Uterus (tissue), 4 donors: ENCODE data around the gene CHRND. TPM values are rescaled to one million over a fixed set of nuclear protein-coding genes. Genes with fewer than 3 reads are reported as not detected.
"Not testable (repeated sequence)": the region's sequence is repeated elsewhere in the genome, so short reads cannot be mapped to it uniquely, and the experiment has no call there.

Experiments
- DNase-seq, 2 donors: peaks; one replicate each; pipeline ENCODE4 v3.0.0-alpha.2; 2019 to 2020
- H3K27ac ChIP-seq, 2 donors: fragments of 200-600 bp; sonication (generic); 1 replicate in 1 of 2; 2 replicates in 1 of 2; pipeline ENCODE4 v1.5.1; 2016 to 2018
- H3K27me3 ChIP-seq, 2 donors: fragments of 200-600 bp; sonication (generic); one replicate each; pipeline ENCODE4 v1.5.1; 2018 to 2019; ENCODE audit warnings: control low read depth in 1 of 2
- H3K36me3 ChIP-seq, 2 donors: fragments of 200-600 bp; sonication (generic); one replicate each; pipeline ENCODE4 v1.5.1; 2019; ENCODE audit warnings: control low read depth in 1 of 2
- H3K4me1 ChIP-seq, 2 donors: fragments of 200-600 bp; sonication (generic); one replicate each; pipeline ENCODE4 v1.5.1; 2018 to 2019; ENCODE audit warnings: control low read depth in 1 of 2
- H3K4me3 ChIP-seq, 2 donors: fragments of 200-600 bp; sonication (generic); 1 replicate in 1 of 2; 2 replicates in 1 of 2; pipeline ENCODE4 v1.5.1; 2018 to 2019; ENCODE audit warnings: mild to moderate bottlenecking in 1 of 2
- H3K9me3 ChIP-seq, 2 donors: fragments of 200-600 bp; sonication (generic); one replicate each; pipeline ENCODE4 v1.5.1; 2019; ENCODE audit warnings: control low read depth in 1 of 2
- CTCF ChIP-seq, 4 experiments: fragments of 200-600 bp in 2 of 4; fragments of 450-650 bp in 2 of 4; sonication (generic) in 2 of 4; IDR thresholded peaks; one replicate each; pipeline ENCODE4 v1.5.1; 2016 to 2019; ENCODE audit warnings: antibody characterized with exemption in 4 of 4, mild to moderate bottlenecking in 2 of 4, moderate library complexity in 1 of 4
- POLR2A ChIP-seq, 2 donors: fragments of 450-650 bp; IDR thresholded peaks; one replicate each; pipeline ENCODE4 v1.6.1; 2016; ENCODE audit warnings: antibody characterized with exemption in 2 of 2, mild to moderate bottlenecking in 1 of 2, moderate library complexity in 1 of 2
- intact Hi-C: fragments of 100-400 bp; cut with DNase I; formaldehyde crosslinking; loops from one replicate; pipeline ENCODE4 v1.15.1; 2023; ENCODE audit warnings: low total_unique reads
- total RNA-seq, 4 donors: library from RNA; depleted of rRNA in 3 of 4; stranded (reverse); fragments of >200 nt in 3 of 4; gene quantifications; one replicate each; pipeline versions ENCODE4 v1.1.0 to v1.2.4, GENCODE V29; 2014 to 2023
- donor health status: DM: yes; HTN: yes; CAD: no.

The CHRND gene
- total RNA-seq, 4 donors from 2014 or later = not detected

DNA sequence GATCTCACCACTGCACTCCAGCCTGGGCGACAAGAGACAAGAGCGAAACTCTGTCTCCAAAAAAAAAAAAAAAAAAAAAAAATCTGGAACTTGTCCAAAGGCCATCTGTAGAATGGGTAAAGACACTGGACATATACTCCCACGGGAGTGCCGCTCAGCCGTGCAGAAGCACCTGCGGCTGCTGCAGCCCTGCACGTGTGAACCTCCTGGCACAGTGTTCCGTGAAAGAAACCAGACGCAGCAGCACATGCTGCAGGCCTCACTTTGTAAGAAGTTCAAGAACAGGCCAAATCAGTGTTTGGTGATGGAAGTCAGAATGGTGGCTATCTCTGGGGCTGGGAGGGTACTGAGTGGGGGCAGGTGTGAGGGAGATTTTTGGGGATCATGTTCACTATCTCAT, 6.5 kb downstream of the CHRND start:
- H3K36me3 ChIP-seq = no peaks in the 10 kb centered on the region
- no peaks in the 10 kb centered on the region for H3K27me3 ChIP-seq
- no peaks in the 10 kb centered on the region for H3K9me3 ChIP-seq
- intact Hi-C loops = no loop called here
- DNase-seq = no peak
- no peaks in the 10 kb centered on the region for H3K4me1 ChIP-seq
- no peak overlapping the region for H3K27ac ChIP-seq
- TF ChIP-seq POLR2A (IDR thresholded peaks at IDR 0.05) = no peak
- TF ChIP-seq CTCF (IDR thresholded peaks at IDR 0.05) = no peak
- H3K4me3 ChIP-seq = no peak overlapping the region

GRCh38 chr2:232532821-232533220, 6.9 kb downstream of the CHRND start:
- intact Hi-C loops, H3K9me3 ChIP-seq, H3K4me1 ChIP-seq, H3K27me3 ChIP-seq, DNase-seq, H3K27ac ChIP-seq, H3K36me3 ChIP-seq, H3K4me3 ChIP-seq: not testable (repeated sequence)

DNA sequence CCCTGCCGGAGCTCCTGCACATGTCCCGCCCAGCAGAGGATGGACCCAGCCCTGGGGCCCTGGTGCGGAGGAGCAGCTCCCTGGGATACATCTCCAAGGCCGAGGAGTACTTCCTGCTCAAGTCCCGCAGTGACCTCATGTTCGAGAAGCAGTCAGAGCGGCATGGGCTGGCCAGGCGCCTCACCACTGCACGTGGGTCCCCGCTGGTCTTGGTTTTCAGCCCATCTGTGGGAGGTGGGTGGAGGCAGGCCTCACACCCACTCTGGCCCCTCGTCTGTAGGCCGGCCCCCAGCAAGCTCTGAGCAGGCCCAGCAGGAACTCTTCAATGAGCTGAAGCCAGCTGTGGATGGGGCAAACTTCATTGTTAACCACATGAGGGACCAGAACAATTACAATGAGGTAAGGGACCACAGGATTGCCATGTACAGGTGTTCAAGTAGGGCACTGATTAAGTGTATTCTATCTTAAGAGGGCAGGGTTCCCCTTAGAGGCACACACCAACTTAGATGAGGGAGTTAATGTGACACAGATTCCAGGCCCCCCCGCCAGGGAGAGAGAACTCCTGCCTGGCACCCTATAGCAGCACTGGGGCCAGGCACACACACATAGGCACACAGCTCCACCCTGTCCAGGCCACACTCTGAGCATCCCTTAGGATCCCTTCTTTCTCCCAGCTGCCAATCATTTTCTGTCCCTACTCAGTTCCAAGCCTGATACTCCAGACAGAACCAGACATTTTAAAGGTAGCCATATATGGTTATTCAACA, 8.2 kb downstream of the CHRND start:
- intact Hi-C loops = no loop called here
- DNase-seq = no peak
- Histone ChIP-seq H3K9me3 (no peaks in the 10 kb centered on the region), H3K36me3 (no peaks in the 10 kb centered on the region), H3K27me3 (no peaks in the 10 kb centered on the region), H3K4me1 (no peaks in the 10 kb centered on the region), H3K4me3 (no peak overlapping the region), H3K27ac (no peak overlapping the region)
- no peak for TF ChIP-seq POLR2A (IDR thresholded peaks at IDR 0.05)
- TF ChIP-seq CTCF (IDR thresholded peaks at IDR 0.05) = no peak

DNA sequence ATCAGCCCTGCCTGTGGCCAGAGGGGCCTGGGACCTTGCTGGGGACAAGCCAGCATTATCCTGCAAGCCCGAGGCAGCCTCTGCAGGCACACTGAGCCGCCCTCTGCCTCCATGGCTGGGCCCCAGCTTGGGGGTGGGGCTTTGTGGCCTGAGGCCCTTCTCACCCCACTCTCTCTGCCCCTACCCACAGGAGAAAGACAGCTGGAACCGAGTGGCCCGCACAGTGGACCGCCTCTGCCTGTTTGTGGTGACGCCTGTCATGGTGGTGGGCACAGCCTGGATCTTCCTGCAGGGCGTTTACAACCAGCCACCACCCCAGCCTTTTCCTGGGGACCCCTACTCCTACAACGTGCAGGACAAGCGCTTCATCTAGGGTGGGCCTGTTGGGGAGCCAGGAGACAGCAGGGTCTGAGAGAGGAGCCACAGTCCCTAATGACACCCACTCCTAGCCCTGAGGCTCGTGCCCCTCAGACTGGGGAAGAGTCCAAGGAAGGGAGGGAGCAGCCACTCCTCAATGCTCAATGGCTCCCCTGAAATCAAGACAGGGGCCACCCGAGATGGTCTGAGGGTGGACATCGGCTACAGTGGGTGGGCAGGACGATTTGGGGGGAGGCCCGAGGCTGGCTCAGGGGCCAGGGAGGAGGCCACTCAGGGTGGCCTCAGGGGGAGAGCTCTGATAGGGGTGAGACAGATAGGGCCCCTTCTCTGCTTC, 9.1 kb downstream of the CHRND start:
- intact Hi-C loops = no loop called here
- H3K36me3 ChIP-seq = no peaks in the 10 kb centered on the region
- DNase-seq = no peak
- TF ChIP-seq CTCF (IDR thresholded peaks at IDR 0.05) (no peak), POLR2A (IDR thresholded peaks at IDR 0.05) (no peak)
- H3K4me1 ChIP-seq = no peaks in the 10 kb centered on the region
- H3K4me3 ChIP-seq = no peak overlapping the region
- H3K27ac ChIP-seq = no peak overlapping the region
- no peaks in the 10 kb centered on the region for H3K9me3 ChIP-seq
- H3K27me3 ChIP-seq = no peaks in the 10 kb centered on the region

- DNase-seq = no peak
- intact Hi-C loops = no loop called here
Observed at GRCh38 chr2:232535761-232536530, 10.0 kb downstream of the CHRND start.

More at GRCh38 chr2:232535761-232536530, 10.0 kb downstream of the CHRND start:
- TF ChIP-seq POLR2A (IDR thresholded peaks at IDR 0.05) (no peak), CTCF (IDR thresholded peaks at IDR 0.05) (no peak)
- Histone ChIP-seq H3K36me3 (no peaks in the 10 kb centered on the region), H3K27me3 (no peaks in the 10 kb centered on the region), H3K4me1 (no peaks in the 10 kb centered on the region), H3K4me3 (no peak overlapping the region), H3K27ac (no peak overlapping the region), H3K9me3 (no peaks in the 10 kb centered on the region)
